ENCODE measurements around the gene PEAK1. TPM values are rescaled to one million over a fixed set of nuclear protein-coding genes. Genes with fewer than 3 reads are reported as not detected.

PEAK1 gene
- total RNA-seq, 1 donor from 2014 or later: 10.5 TPM

GRCh38 chr15:77058468-77058867, 361.4 kb downstream of the PEAK1 start:
- ATAC-seq: no peak

- no peak for ATAC-seq
Measured at GRCh38 chr15:77057685-77058084, 362.2 kb downstream of the PEAK1 start.

- no peak for ATAC-seq
Measured at GRCh38 chr15:77057072-77057471, 362.8 kb downstream of the PEAK1 start.

- ATAC-seq: no peak
Measured at GRCh38 chr15:77053709-77054108, 366.2 kb downstream of the PEAK1 start.

GRCh38 chr15:77052556-77052955, 367.3 kb downstream of the PEAK1 start:
- ATAC-seq: peak; percentile 46

Other genes with a start within 250 kb of the PEAK1 start
- 12.6 TPM for gene HMG20A, start 784 bp upstream of the PEAK1 start, total RNA-seq
- 0.32 TPM for gene LINGO1, start 212.8 kb upstream of the PEAK1 start, total RNA-seq